ENCODE data around the gene SPON1. TPM values are rescaled to one million over a fixed set of nuclear protein-coding genes. Genes with fewer than 3 reads are reported as not detected.

SPON1 gene
- total RNA-seq, 1 experiment from 2014 or later: 6.4 TPM

GRCh38 chr11:14058061-14058460, 95.5 kb downstream of the SPON1 start:
- no peak overlapping the region for H3K4me3 Mint-ChIP-seq
- CTCF ChIA-PET: no interaction called here
- POLR2A ChIA-PET: no interaction called here
- peaks cover 17% of the 10 kb centered on the region for H3K4me1 Mint-ChIP-seq
- H3K27me3 Mint-ChIP-seq (ENCODE audit: low read depth): no peaks in the 10 kb centered on the region
- H3K36me3 Mint-ChIP-seq: no peaks in the 10 kb centered on the region
- ATAC-seq: no peak
- DNase-seq (ENCODE audit: low spot score): no peak
- no peak for TF ChIP-seq ZNF416 (CRISPR knock-in tag; IDR thresholded peaks at IDR 0.05)
- no peak overlapping the region for H3K27ac Mint-ChIP-seq
- H3K9me3 Mint-ChIP-seq: peaks cover 5% of the 10 kb centered on the region

- H3K27ac Mint-ChIP-seq: no peak overlapping the region
- ChIA-PET CTCF (interaction anchor here (0.5 to 1.1 kb wide), 2 partner anchors 68 to 396 kb away, joined by 3 read pairs; no protein-coding TSS in a partner anchor), POLR2A (no interaction called here)
- no peak for TF ChIP-seq CDX4 (CRISPR knock-in tag; IDR thresholded peaks at IDR 0.05; ENCODE audit: borderline replicate concordance)
- ATAC-seq (peak; percentile 80), DNase-seq (ENCODE audit: low spot score) (no peak)
- H3K4me3 Mint-ChIP-seq: no peak overlapping the region
- H3K4me1 Mint-ChIP-seq: peaks cover 17% of the 10 kb centered on the region
- no peaks in the 10 kb centered on the region for H3K27me3 Mint-ChIP-seq (ENCODE audit: low read depth)
- no peaks in the 10 kb centered on the region for H3K9me3 Mint-ChIP-seq
- H3K36me3 Mint-ChIP-seq: no peaks in the 10 kb centered on the region
These were observed 97.0 kb downstream of the SPON1 start for GRCh38 chr11:14059491-14059890.

GRCh38 chr11:14061721-14062120, 99.2 kb downstream of the SPON1 start:
- Mint-ChIP-seq H3K36me3 (no peaks in the 10 kb centered on the region), H3K4me3 (no peak overlapping the region), H3K27ac (no peak overlapping the region), H3K27me3 (ENCODE audit: low read depth) (no peaks in the 10 kb centered on the region), H3K4me1 (peaks cover 17% of the 10 kb centered on the region), H3K9me3 (no peaks in the 10 kb centered on the region)
- no peak for ATAC-seq
- POLR2A ChIA-PET: no interaction called here
- CTCF ChIA-PET: no interaction called here
- TF ChIP-seq STAT6 (CRISPR knock-in tag; conservative IDR thresholded peaks at IDR 0.05; ENCODE audit: low read depth): no peak
- TF ChIP-seq ZNF425 (CRISPR knock-in tag; conservative IDR thresholded peaks at IDR 0.05): no peak
- no peak for TF ChIP-seq MLX (CRISPR knock-in tag; IDR thresholded peaks at IDR 0.05)
- TF ChIP-seq SP1 (CRISPR knock-in tag; conservative IDR thresholded peaks at IDR 0.05): no peak
- TF ChIP-seq FOXP1 (CRISPR knock-in tag; IDR thresholded peaks at IDR 0.05; ENCODE audit: borderline replicate concordance): no peak
- TF ChIP-seq HMGXB4 (CRISPR knock-in tag; IDR thresholded peaks at IDR 0.05): no peak
- TF ChIP-seq MYBL2 (CRISPR knock-in tag; IDR thresholded peaks at IDR 0.05): no peak
- no peak for TF ChIP-seq NR3C1 (CRISPR knock-in tag; conservative IDR thresholded peaks at IDR 0.05; ENCODE audit: low read depth)
- TF ChIP-seq ZNF416 (CRISPR knock-in tag; IDR thresholded peaks at IDR 0.05): no peak
- TF ChIP-seq ZSCAN18 (CRISPR knock-in tag; IDR thresholded peaks at IDR 0.05): no peak
- no peak for TF ChIP-seq CREB1 (CRISPR knock-in tag; IDR thresholded peaks at IDR 0.05)
- TF ChIP-seq ZNF396 (CRISPR knock-in tag; IDR thresholded peaks at IDR 0.05; ENCODE audit: borderline replicate concordance): no peak
- TF ChIP-seq ZNF317 (CRISPR knock-in tag; IDR thresholded peaks at IDR 0.05; ENCODE audit: borderline replicate concordance, low read depth): no peak
- no peak for TF ChIP-seq GTF2I (CRISPR knock-in tag; conservative IDR thresholded peaks at IDR 0.05)
- TF ChIP-seq ZNF121 (CRISPR knock-in tag; IDR thresholded peaks at IDR 0.05): no peak
- no peak for TF ChIP-seq EMX1 (CRISPR knock-in tag; IDR thresholded peaks at IDR 0.05)
- TF ChIP-seq MAX (CRISPR knock-in tag; IDR thresholded peaks at IDR 0.05): no peak
- no peak for TF ChIP-seq ZBTB43 (CRISPR knock-in tag; IDR thresholded peaks at IDR 0.05)
- no peak for DNase-seq (ENCODE audit: low spot score)
